Right lobe of liver (tissue), 4 donors: ENCODE results near the gene SLC20A1.

ENCODE experiments used
- CTCF ChIP-seq, 4 donors: fragments of 200-600 bp in 3 of 4; fragments of 450-650 bp in 1 of 4; IDR thresholded peaks; one replicate each; pipeline versions ENCODE4 v1.5.1 to v1.8.0; 2016 to 2022; ENCODE audit warnings: antibody characterized with exemption in 4 of 4, mild to moderate bottlenecking in 2 of 4
- POLR2A ChIP-seq: fragments of 450-650 bp; IDR thresholded peaks from one replicate; pipeline ENCODE4 v1.6.1; 2017; ENCODE audit warnings: antibody characterized with exemption, mild to moderate bottlenecking
- donor health status: DM: no; HTN: no; CAD: no.
- donor health status: DM: no; HTN: no; CAD: no.
- donor health status: DM: no; HTN: yes; CAD: no.

GRCh38 chr2:112622528-112622849 lies 23.2 kb upstream of the SLC20A1 start:
- TF ChIP-seq POLR2A (no peak), CTCF (IDR thresholded peaks at IDR 0.05) (no peak)
